Right forelimb (tissue), 1 donor: ENCODE data around the gene NT5DC4.

Experiments
- DNase-seq: peaks from one replicate; pipeline ENCODE4 v3.0.0-alpha.2; 2018

NT5DC4 gene

DNA sequence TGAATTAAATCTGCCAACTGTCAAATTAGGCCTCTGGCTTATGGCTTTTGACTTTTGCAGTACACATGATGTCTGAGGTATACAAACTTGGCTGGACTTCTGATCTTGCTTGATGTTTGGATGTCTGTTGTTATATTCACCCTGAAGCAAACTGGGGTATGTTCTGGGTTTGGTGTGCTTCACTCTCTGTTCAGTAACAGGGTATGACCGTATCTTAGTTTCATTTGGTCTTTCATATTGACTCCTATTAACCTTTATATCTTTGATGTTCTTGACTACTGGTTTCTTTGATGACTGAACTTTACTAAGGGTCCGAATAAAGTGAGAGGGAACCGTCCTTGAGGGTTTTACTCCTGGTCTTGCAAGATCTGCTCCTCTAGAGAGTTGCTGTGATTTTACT lies 35.4 kb downstream of the NT5DC4 start:
- DNase-seq, result no peak

DNA sequence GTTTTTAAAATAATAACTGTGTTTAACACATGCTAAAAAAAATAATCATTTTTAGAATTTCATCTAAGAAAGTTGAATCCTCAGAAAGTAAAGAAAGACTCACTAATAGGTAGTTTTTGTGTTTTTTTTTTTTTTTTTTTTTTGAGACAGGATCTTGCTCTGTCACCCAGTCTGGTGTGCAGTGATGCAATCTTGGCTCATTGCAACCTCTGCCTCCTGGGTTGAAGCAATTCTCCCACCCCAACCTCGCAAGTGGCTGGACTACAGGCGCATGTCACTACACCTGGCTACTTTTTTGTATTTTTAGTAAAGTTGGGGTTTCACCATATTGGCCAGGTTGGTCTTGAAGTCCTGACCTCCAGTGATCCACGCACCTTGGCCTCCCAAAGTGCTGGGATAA lies 36.4 kb downstream of the NT5DC4 start:
- no peak for DNase-seq

DNA sequence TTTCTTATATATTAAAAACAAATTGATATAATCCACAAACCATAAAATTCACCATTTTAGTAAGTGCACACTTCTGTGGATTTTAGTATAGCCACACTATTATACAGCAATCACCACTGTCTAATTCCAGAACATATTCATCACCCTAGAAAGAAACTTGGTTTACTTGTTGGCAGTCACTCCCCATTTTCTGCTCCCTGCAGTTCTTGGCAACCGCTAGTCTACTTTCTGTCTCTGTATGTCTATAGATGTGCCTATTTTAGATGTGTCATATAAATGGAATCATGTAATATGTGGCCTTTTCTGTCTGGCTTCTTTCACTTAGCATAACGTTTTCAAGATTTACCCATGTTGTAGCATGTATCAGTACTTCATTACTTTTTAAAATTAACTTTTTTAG lies 37.9 kb downstream of the NT5DC4 start:
- no peak for DNase-seq

DNA sequence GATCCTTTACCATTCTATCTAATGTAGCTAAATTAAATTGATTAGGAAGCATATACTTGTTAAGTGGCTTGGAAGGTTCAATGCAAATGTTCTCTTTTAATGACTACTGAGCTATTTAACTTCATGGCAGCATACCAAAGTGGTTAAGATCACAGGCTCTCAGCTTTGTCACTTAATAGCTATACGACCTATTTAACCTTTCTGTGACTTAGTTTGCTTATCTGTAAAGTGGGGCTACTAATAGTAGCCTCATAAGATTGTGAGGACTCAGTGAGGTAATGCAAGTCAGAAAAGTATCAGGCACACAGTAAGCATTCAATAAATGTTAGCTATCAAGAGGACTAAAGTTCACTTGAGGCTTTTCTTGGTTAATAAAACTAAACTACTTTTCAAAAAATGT lies 39.3 kb downstream of the NT5DC4 start:
- no peak for DNase-seq

DNA sequence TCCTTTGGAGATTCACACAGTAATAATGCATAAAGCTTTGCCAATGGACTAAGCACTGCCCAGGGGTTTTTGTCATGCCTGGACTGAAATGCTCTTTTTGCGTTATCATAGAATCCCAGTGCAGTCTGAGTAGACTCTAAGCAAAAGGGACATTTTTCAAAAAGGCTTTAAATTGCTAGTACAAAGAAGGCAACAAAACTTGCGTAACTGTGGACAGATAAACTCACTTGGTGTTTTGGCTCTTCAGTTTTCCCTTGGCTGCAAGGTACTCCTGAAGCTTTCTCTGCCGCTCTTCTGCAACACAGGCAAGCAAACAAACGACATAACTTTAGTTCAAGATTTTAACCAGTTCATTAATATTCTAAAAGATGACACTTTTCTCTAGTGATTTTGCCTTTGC lies 41.5 kb downstream of the NT5DC4 start:
- no peak for DNase-seq

DNA sequence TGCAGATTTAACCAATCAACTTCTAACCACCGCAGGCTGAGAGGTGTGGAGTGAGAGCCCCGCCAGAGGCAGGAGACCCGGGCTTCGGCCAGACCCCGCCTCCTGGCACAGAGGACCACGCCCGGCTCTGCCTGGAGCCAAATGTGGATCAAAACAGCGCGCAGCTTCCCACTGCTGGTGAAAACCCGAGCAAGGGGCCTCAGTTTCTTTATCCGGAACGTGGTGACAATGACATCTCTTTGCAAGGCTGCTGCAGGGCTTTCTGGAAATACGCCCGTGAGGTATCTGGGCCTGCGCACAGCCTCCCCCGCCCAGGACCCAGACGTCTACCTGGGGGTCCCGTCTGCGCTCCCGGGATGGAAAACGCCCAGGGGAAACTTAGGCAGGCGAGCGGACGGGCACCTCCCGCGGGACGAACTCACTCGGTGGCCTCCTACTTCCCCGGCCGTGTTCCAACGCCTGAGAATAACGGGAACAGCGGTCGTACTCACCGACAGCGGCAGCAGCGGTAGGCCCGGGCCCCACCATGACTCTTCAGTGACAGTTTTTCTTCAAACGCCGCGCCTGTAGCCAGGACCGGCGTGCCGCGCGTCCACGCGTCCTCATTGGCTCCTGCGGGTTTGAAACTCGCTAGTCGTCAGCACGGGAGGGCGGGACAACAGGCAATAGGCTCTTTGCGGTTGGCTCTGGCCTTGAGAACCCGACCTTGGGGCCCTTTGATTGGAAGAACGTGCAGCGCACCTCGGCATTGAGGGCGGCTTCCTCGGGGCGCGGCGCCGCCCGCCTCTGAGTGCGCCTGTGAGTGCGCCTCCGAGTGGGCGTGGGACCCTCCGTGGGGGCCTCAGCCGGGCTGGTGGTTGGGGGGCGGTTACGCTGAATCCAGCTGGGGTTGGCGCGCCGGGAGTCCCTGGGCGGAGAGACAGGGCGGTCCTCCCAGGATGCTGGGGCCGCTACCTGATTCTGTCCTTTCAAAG lies 43.5 kb downstream of the NT5DC4 start, which contains the start of gene CKAP2L:
CKAP2L (minus strand) TSS at position 539 of the 974 bp plus-strand sequence; CDS start at position 528, 11 bp downstream.
- DNase-seq, result peak; percentile 96

DNA sequence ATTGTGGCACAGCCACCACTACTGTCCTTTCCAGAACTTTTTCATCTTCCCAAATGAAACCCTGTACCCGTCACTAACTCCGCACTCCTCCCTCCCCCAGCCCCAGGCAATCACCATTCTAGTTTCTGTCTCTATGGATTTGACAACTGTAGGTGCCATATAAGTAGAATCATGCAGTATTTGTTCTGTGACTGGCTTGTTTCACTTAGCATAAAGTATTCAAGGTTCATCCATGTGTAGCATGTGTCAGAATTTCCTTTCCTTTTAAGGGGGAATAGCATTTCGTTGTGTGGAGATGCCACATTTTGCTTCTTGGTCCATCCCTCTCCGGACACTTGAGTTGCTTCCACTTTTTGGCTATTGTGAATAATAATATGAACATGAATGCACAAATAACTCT lies 44.4 kb downstream of the NT5DC4 start:
- DNase-seq, result no peak

DNA sequence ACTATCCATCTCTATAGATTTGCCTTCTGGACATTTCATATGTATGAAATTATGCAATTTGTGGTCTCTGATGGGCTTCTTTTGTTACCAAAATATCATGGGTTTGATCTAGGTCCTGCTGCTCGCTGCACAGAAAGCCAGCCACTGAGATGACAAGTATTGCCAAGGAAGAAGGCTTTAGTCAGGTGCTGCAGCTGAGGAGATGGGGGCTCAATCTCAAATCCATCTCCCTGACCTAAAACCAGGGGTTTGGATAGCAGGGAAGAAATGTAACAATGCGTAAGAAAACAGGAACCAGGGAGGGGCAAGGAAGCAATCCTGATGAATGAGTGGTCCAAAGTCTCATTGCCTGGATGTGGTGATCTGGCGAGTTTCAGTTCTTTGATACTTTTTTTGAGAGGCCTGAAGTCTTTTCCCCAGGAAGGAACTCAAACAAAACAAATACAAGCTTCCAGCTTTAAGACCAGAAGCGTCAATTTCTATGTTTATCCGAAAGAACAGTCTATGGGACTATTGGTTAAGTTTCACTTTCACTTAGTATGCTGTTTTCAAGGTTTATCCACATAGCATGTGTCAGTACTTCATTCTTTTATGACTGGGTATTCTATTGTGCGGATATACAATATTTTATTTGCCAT lies 47.0 kb downstream of the NT5DC4 start:
- no peak for DNase-seq

DNA sequence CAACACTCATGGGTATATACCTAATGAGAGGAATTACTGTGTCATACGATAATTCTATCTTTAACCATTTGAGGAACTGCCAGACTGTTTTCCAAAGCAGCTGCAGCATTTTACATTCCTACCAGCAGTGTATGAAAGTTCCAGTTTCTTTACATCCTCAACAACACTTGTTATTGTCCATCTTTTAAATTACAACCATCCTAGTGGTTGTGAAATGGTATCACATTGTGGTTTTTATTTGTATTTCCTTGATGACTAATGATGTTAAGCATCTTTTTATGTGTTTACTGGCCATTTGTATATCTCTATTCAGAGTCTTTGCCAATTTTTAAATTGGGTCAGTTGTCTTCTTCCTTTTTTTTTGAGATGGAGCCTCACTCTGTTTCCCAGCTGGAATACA lies 47.6 kb downstream of the NT5DC4 start:
- no peak for DNase-seq

DNA sequence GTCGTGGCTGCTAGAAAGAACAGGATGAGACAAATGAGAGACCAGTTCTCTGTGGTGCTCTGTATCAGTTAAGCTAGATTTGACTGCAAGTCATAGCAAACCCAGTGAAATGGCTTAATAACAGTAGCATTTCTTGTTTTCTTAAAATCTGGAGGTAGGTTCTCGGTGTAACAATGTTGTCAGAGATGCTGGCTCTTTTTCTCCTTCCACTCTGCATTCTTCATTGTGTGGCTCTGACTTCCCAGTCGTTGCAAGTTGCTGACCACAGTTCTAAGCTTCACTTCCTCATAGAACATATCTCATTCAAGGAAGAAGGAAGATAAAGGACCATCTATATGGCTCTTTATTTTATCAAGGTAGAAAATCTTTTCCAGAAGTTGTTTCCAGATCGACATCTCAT lies 51.5 kb downstream of the NT5DC4 start:
- no peak for DNase-seq

DNA sequence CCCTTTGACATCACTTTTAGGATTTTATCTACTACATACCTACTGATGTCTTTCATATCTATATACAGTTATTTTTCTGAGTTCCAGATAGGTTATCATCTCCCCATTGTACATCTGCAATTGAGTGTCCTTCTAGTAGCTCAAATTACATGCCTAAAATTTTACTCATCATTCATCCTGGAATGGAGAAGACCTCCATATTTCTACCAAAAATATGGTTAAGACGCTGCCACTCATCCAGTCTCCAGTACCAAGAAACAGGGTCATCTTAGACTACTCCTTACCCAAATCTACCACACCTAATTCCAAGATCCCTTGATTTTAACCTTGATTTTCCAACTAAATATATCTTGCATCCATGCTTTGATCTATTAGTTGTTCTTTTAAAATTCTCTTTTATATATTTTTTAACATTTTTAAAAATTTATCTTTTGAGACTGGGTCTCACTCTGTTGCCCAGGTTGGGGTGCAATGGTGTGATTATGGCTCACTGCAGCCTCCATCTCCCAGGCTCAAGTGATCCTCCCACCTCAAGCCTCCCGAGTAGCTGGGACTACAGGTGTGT lies 52.2 kb downstream of the NT5DC4 start:
- no peak for DNase-seq

DNA sequence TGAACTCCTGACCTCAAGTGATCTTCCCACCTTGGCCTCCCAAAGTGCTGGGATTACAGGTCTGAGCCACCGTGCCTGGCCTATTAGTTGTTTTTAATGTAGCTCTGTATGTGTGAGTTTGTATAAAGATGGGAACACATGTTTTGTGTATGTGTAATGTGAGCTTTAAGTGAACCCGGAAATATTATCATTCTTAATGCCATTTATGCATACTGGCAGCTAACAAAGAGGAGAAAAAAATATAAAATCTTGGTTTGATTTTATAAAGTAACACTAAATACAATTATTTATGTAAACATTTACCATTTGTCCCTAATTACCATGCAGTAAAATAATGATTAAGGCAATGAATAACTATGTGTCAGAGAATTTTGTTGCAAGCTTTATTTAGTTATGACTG lies 52.7 kb downstream of the NT5DC4 start:
- DNase-seq, result no peak

DNA sequence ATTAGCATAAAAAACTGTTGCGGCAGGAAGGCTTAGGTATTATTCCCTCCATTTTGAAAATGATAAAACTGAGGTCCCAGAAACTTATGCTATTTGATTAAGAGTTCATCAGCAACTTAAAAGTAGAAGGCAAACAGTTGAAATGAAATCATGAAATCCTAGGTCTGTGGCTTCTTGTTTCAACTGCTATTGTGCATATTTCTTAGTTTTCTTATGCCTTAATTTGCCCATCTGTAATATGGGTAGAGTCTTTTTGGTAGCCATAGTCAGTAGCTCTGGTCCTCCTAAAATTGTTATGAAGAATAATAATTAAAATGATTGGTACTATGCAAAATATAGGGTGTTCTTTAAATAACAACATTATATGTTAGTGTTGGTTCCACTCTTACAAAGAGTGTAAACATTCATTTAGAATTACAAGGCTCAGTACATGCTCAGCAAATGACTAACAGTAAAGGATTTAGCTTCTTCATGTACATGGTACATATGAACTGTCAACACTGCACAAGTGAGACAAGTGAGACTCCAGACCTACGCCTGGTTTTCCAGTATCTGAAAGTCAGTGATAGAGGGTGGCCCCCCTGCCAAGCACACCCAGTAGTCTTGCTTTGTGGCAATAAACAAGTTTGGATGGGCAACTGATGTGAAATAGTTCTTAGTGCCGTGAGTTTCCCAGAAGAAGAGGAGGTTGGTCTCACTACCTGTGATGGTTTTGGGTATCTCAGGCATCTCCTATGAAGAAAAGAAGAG lies 53.9 kb downstream of the NT5DC4 start:
- DNase-seq, result no peak

DNA sequence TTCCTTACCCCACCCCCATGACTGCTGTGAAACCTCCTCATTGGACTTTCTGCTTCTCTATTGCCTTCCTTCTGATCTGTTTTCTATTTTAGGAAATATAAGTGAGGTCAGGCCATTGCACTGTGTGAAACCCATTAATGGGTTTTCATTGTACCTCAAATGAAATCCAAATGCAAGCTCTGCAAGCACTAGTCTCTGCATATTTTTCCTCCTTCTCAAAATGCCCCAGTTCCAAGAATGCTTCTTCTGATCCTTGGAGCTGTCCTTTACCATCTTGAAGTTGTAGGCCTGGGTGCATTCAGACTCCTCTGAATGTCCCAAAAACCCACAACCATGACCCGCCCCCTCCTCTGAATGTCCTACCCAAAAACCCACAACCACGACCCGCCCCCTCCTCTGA lies 55.3 kb downstream of the NT5DC4 start:
- no peak for DNase-seq

DNA sequence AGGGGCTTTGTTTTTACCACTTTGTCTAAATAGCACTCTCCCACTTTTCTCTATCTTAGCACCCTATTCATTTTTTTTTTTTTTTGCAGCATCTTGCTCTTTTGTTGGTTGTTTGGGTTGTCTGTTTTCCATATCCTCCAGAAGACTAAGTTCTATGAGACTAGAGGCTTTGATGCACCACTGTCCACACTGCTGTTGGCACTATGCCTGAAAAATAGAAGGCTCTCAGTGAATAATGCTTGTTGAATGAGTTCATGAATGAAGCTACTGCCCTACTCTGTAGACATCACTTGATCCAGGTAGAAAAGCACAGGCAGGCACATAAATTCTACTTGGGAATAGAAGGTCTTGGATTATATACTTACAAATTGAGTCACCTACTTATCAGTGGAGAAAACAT lies 56.2 kb downstream of the NT5DC4 start:
- no peak for DNase-seq

DNA sequence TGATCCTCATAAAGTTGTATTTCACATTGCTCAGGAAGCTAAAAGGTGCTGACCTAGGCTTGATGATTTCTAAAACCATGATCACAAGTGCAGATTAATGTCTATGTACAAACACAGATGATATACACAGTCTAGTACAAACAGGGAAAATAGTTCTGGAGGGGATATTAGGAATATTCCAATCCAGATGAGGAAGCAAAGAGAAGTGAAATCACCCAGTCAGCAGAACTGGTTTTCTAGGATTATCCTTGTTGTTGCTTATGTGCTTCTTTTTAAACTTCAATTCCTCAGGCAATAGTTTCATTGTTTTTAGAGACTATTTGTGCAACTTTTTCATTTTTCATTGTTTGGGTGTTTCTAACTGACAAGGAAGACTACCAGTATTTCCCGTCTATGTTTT lies 58.8 kb downstream of the NT5DC4 start:
- DNase-seq, result no peak

DNA sequence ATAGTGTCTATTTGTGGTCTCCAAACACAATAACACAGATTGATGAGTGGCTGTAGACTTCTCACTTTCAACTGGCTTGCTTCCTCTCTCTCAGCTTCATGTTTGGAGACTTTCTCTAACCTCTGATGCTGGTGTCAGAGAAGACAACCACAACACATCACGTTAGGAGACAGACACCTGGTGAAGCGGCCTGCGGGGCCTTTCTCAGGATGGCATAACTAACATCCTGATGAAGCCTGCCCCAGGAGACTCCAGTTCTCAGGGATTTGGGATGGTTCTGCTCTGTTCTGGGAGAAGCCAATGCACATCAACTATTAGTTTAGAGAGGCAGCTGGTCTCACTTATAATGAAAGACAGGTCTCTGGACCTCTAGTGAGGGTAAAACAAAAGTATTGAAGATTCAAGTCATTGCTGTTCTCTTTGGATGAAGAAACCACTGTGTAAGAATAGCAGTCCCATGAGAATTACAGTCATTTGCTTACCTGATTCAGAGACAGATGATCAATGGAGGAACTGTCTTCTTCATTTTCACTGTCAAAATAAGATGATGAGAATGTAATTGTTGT lies 61.5 kb downstream of the NT5DC4 start:
- DNase-seq, result no peak

DNA sequence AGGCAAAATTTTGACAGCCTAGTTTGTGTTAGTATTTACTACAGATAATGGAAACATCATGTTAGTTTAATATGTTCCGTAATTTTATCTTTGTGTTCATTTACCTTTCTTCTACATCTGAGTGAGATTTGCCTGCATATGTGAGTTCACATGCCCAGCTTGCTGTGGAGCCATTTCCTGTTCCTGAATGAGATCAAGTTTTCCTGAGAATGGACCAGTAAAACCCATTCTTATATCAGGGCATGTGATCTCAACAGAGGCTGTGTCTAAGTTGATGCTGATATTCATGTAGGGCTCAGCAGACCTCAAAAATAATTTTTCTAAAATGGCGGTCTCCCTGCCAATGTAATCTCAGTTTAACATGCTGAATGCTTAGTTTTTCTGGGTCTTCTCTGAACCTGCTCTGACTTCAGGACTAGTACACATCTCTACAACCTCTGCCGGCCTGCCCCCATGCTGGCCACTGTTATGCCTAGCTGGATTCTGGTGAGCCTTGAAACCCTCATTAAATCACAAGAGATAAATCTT lies 62.4 kb downstream of the NT5DC4 start:
- no peak for DNase-seq

DNA sequence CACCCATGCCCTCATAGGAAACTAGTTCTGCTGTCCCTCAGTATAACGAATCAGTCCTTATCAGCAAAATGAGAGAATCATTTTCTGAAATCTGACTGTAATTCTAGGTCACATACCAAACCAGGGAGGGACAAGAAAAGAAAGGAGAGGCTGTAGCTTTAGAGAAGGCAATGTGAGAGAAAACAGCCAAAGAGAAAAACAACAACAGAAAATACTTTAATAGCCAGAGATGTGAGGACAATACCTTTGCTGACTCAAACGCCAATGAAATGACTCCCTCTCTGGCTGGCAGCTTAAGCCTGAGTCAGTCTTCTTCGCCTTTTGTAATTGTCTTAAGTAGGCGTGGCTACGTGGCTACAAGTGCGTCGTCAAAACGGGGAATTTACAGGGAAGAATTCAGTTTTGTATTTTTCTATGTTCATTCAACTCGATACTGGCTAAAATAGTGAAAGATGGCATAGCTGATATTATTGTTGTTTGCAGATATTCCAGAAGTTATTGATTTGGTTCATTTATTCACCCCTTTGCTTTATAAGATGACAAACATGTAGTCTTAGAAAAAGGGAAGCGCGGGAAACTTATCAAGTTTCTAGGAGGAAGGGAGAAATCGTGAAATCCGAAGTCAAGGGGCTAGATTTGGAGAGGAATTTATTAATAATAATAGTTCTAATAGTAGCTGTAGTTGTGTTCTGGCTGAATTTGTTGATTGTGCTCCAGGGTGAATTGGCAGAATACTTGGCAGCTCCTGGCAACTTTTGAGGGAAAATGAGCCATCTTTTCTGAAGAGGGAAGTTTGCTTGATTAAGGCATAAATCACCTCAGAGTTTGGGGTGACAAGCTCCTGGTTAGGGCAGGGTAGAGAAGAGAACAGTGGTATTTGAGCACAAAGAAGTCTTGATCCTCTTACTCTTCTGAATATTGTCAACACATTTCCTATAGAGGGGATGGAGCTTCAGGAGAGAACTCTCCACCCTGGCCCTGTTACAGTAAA lies 63.7 kb downstream of the NT5DC4 start, which contains the start of gene IL1A:
IL1A (minus strand) TSS at position 295 of the 991 bp plus-strand sequence. CDS start 723 bp downstream, outside the sequence.
- no peak for DNase-seq

DNA sequence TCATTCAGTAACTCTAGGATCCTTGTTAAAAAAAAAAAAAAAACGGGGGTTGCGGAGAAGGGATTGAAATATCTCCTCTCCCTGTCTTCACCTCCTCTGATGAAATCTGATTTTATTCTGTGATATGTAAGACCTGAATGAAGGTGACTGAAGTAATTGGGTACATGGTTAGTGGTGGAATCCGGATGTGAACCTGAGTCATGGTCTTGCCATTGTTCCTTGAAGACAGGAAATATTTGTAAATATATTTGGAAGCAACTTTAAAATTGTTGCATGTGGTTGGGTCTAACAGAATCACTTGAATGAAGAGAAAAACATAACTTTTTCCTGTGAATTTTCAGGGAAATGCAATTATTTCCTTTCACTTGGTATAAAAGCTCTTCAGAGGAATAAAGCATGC lies 66.5 kb downstream of the NT5DC4 start:
- DNase-seq, result no peak
